Esophagus squamous epithelium (tissue), 5 donors: ENCODE results near the gene ANKRD11. TPM values are rescaled to one million over a fixed set of nuclear protein-coding genes. Genes with fewer than 3 reads are reported as not detected.
"Not testable (repeated sequence)": the region's sequence is repeated elsewhere in the genome, so short reads cannot be mapped to it uniquely, and the experiment has no call there.

Experiments
- DNase-seq: peaks from one replicate; lab custom pipeline; 2025; lab: John Stamatoyannopoulos, UW
- H3K27ac ChIP-seq, 4 donors: fragments of 200-600 bp; sonication (generic); one replicate each; pipeline ENCODE4 v1.5.1; 2016 to 2019; ENCODE audit warnings: mild to moderate bottlenecking in 1 of 4
- H3K27me3 ChIP-seq, 4 donors: fragments of 200-600 bp; sonication (generic); 1 replicate in 3 of 4; 2 replicates in 1 of 4; pipeline versions ENCODE4 v1.5.1 to v1.6.0; 2017 to 2021; ENCODE audit warnings: antibody characterized with exemption in 1 of 4
- H3K36me3 ChIP-seq, 3 donors: fragments of 200-600 bp; sonication (generic); one replicate each; pipeline ENCODE4 v1.5.1; 2016 to 2019
- H3K4me1 ChIP-seq, 3 donors: fragments of 200-600 bp; sonication (generic); one replicate each; pipeline ENCODE4 v1.5.1; 2017 to 2019
- H3K4me3 ChIP-seq, 4 donors: fragments of 200-600 bp; sonication (generic); 1 replicate in 3 of 4; 2 replicates in 1 of 4; pipeline ENCODE4 v1.5.1; 2016 to 2019; ENCODE audit warnings: mild to moderate bottlenecking in 2 of 4, moderate library complexity in 1 of 4
- H3K9me3 ChIP-seq, 3 donors: fragments of 200-600 bp; sonication (generic); one replicate each; pipeline ENCODE4 v1.5.1; 2016 to 2019
- POLR2A ChIP-seq, 4 donors: fragments of 450-650 bp; IDR thresholded peaks; one replicate each; pipeline ENCODE4 v1.6.1; 2017; ENCODE audit warnings: antibody characterized with exemption in 4 of 4, mild to moderate bottlenecking in 4 of 4, moderate library complexity in 3 of 4
- WGBS, 2 donors: methylation state at CpG; one replicate each; pipeline ENCODE4 v1.1.5; 2018; 5-methylcytosine and 5-hydroxymethylcytosine counted together
- intact Hi-C: fragments of 100-400 bp; cut with DNase I; formaldehyde crosslinking; loops from one replicate; pipeline ENCODE4 v1.15.0; 2022
- total RNA-seq, 4 donors: library from RNA; depleted of rRNA; stranded (reverse); fragments of >200 nt; gene quantifications; one replicate each; pipeline ENCODE4 v1.1.0, GENCODE V29; 2016
- TF ChIP-seq, protein P1 (sequence below), 6 experiments: fragments of 450-650 bp in 4 of 6; fragments of 200-600 bp in 2 of 6; sonication (generic) in 2 of 6; IDR thresholded peaks; one replicate each; pipeline ENCODE4 v1.5.1; 2016 to 2019; ENCODE audit warnings: antibody characterized with exemption in 6 of 6, mild to moderate bottlenecking in 4 of 6, moderate library complexity in 4 of 6
- donor health status: DM: yes; HTN: yes; CAD: no.

ANKRD11 gene
- total RNA-seq, 4 donors from 2014 or later = 51.0 to 72.7 (median 66.9) TPM

DNA sequence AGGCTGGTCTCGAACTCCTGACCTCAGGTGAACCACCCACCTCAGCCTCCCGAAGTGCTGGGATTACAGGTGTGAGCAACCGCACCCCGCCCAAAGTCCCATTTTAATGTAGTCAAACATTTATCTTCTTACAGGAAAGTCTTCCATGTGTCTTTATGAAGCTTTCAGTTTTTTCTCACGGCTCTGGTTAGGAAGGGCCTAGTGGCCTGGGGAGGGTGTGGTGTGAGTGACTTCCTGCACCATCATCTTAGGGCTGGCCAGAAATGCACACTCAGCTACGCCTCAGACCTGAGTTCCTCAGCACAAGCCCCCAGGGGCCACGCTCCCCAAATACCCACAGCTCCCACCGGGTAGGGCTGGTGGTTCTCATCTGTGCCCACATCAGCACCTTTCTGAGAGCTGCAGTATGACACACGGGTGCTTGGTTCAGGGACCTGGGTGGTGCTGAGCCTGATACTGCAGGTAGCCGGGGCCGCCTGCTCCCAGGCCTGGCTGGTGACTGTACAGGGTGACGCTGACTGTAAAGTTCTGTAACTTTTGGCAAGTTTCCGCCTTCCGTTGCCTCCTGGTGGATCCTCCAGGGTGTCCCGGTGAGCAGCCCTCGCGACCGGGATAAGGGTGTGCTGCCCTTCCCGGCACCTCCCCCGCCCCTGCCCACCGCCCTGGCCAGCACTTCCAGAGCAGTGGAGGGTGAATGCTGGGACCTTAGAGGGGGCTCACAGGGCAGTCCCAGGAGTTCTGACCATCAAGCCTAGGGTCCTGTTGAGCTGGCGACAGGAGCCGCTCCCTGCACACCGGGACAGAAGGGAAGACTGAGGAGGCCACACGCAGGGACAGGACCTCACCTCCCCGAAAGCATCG lies 220.3 kb downstream of the ANKRD11 start:
- WGBS, 2 donors = 90 to 96% methylated on average over 4 to 8 of the region's 27 CpGs
- Histone ChIP-seq H3K27ac (no peak overlapping the region), H3K4me1 (no peaks in the 10 kb centered on the region), H3K36me3 (peaks cover 48 to 95% (median 51%) of the 10 kb centered on the region in 3 donors), H3K9me3 (no peaks in the 10 kb centered on the region), H3K4me3 (no peak overlapping the region), H3K27me3 (no peaks in the 10 kb centered on the region)
- DNase-seq = no peak
- TF ChIP-seq, protein P1, sequence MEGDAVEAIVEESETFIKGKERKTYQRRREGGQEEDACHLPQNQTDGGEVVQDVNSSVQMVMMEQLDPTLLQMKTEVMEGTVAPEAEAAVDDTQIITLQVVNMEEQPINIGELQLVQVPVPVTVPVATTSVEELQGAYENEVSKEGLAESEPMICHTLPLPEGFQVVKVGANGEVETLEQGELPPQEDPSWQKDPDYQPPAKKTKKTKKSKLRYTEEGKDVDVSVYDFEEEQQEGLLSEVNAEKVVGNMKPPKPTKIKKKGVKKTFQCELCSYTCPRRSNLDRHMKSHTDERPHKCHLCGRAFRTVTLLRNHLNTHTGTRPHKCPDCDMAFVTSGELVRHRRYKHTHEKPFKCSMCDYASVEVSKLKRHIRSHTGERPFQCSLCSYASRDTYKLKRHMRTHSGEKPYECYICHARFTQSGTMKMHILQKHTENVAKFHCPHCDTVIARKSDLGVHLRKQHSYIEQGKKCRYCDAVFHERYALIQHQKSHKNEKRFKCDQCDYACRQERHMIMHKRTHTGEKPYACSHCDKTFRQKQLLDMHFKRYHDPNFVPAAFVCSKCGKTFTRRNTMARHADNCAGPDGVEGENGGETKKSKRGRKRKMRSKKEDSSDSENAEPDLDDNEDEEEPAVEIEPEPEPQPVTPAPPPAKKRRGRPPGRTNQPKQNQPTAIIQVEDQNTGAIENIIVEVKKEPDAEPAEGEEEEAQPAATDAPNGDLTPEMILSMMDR (IDR thresholded peaks at IDR 0.05) = no peak
- no peak for TF ChIP-seq POLR2A (IDR thresholded peaks at IDR 0.05)
- intact Hi-C loops = no loop called here

DNA sequence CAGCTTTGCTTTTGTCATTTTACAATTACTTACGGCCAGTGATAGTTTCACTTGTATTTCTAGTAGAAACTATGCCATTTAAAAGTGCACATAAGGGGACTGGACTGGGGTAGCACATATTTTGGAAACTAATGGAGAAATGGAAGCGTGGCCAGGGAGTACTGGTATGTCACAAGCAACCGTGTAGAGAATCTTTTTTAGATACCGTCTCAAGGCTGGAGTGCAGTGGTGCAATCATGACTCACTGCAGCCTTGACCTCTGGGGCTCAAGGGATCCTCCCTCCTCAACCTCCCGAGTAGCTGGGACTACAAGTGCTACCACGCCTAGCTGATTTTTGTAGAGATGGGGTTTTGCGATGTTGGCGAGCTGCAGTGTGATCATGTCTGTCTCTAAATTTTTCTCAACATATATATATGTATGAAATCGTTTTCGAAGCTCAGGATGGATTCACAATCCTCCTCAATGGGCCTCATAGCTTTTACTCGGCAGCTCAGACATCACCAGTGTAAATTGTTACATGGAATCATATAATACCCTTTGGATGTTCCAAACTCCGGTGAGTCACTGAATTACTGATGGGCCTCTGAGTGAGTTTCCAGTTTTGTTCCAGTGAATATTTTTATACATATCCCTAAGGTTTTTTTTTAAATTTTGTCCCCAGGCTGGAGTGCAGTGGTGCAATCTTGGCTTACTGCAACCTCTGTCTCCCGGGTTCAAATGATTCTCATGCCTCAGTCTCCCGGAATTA lies 221.2 kb downstream of the ANKRD11 start:
- H3K4me3 ChIP-seq = no peak overlapping the region
- peak overlapping the region in 2 of 4 donors; percentile 29 to 69 for H3K27ac ChIP-seq
- TF ChIP-seq, protein P1 (IDR thresholded peaks at IDR 0.05) = no peak
- no peak for TF ChIP-seq POLR2A (IDR thresholded peaks at IDR 0.05)
- DNase-seq = no peak
- no peaks in the 10 kb centered on the region for H3K27me3 ChIP-seq
- 78 to 79% methylated on average over 14 of the region's 14 CpGs for WGBS, 2 donors
- no peaks in the 10 kb centered on the region for H3K9me3 ChIP-seq
- intact Hi-C loops = no loop called here
- H3K4me1 ChIP-seq = no peaks in the 10 kb centered on the region
- peaks cover 40 to 95% (median 43%) of the 10 kb centered on the region in 3 donors for H3K36me3 ChIP-seq

DNA sequence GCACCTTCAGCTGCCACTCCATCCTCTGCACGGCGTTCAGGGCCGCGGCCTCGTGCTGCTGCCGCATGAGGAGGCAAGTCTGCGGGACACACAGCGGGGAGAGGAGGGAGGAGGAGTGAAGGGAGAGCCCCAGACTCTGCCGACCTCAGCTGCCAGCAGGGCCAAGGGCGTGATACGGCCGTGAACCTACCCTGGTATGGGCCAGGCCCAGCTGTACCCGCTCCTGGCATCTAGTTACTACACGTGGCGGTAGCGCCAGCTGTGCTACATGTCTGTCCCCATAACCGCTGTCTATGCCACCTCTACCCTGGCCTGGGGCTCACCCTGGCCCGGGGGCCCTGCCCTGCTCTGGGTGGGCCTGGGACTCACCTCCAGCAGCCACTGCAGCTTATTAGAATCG lies 221.8 kb downstream of the ANKRD11 start:
- H3K9me3 ChIP-seq = no peaks in the 10 kb centered on the region
- no peak for TF ChIP-seq POLR2A (IDR thresholded peaks at IDR 0.05)
- TF ChIP-seq, protein P1 (IDR thresholded peaks at IDR 0.05) = no peak
- intact Hi-C loops = no loop called here
- H3K36me3 ChIP-seq = peaks cover 34 to 89% (median 38%) of the 10 kb centered on the region in 3 donors
- H3K4me3 ChIP-seq = no peak overlapping the region
- 91 to 93% methylated on average over 3 to 12 of the region's 19 CpGs for WGBS, 2 donors
- no peaks in the 10 kb centered on the region for H3K4me1 ChIP-seq
- H3K27me3 ChIP-seq = no peaks in the 10 kb centered on the region
- H3K27ac ChIP-seq = peak overlapping the region in 2 of 4 donors; percentile 29 to 69
- DNase-seq = no peak

DNA sequence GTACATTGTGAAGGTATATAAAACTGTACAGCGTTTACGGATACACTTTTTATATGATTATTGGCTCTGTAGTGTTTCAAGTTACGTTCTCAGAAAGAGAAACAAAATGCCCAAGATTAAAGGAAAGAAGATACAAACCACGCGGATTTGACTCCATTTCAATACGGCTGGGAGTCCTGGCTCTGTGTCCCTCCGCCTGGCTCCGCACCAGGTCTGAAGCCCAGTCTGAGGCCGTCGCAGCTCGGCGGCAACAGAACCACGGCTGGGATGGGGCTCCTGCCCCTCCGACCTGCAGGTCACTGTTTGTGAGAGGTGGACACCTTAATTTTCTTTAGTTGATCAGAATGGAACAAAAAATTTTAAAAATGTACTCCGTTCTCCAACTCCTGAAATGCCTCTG lies 222.6 kb downstream of the ANKRD11 start:
- H3K27me3 ChIP-seq, H3K27ac ChIP-seq, DNase-seq, intact Hi-C loops, H3K4me1 ChIP-seq, H3K9me3 ChIP-seq, H3K4me3 ChIP-seq: not testable (repeated sequence)
- peaks cover 29 to 80% (median 38%) of the 10 kb centered on the region in 3 donors for H3K36me3 ChIP-seq
- WGBS, 2 donors = 93% methylated on average over 2 to 13 of the region's 15 CpGs

DNA sequence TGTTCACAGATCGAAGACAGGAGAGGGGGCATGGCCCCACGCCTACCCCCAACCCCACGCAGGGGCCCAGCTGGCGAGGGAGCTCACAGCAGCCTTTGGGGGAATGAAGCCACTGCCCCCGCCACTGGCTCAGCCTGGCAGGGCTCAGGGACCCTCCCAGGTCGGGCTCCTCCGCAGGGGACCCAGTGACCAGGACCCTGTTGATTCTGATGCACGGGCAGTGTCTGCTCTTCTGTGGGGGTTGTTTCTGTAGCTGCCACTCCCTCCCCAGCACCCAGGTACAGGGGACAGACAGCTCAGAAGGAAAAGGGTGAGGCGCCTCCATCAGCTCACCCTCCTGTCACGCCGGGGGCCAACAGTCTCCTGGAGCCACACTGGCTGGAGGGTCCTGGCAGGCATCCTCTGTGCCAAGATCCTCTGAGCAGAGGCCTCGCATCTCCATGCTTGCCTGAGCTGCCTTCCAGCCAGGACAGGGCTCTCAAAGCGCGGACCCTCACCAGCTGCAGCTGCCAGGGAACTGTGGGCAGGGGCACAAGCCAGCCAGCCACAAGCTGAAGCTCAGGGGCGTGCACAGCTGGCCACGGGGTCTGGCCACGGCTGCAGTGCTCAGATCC lies 223.7 kb downstream of the ANKRD11 start:
- Histone ChIP-seq H3K4me3 (no peak overlapping the region), H3K27ac (no peak overlapping the region), H3K9me3 (no peaks in the 10 kb centered on the region), H3K4me1 (no peaks in the 10 kb centered on the region), H3K36me3 (peaks cover 29 to 69% (median 38%) of the 10 kb centered on the region in 3 donors), H3K27me3 (no peaks in the 10 kb centered on the region)
- no peak for DNase-seq
- 90 to 94% methylated on average over 2 to 6 of the region's 17 CpGs for WGBS, 2 donors
- no peak for TF ChIP-seq POLR2A (IDR thresholded peaks at IDR 0.05)
- intact Hi-C loops = no loop called here
